Stimulated activated CD4-positive, alpha-beta T cell treated with anti-CD3 and anti-CD28 coated beads, Interleukin-1b, Interleukin-23, amount 100 ng/mL, for 4 hours (primary cell): ENCODE results near the gene WIPI1.

Experiments used
- DNase-seq, 2 donors: peaks; one replicate each; pipeline ENCODE4 v3.0.0-alpha.2; 2020; ENCODE audit warnings: low read depth in 2 of 2

Gene WIPI1

GRCh38 chr17:68460715-68461114 is 3.4 kb upstream of the WIPI1 start:
- no peak for DNase-seq

GRCh38 chr17:68460146-68460545 is 2.9 kb upstream of the WIPI1 start:
- no peak for DNase-seq

GRCh38 chr17:68459037-68459639 is 1.8 kb upstream of the WIPI1 start:
- no peak for DNase-seq

- no peak for DNase-seq
These were observed 1.2 kb upstream of the WIPI1 start for GRCh38 chr17:68458260-68459036.

GRCh38 chr17:68457539-68458259 is 403 bp upstream of the WIPI1 start:
- peak; percentile 93 to 96 for DNase-seq

GRCh38 chr17:68456339-68457167 is 743 bp downstream of the WIPI1 start:
- DNase-seq, result no peak

- DNase-seq, result no peak
These were observed 1.4 kb downstream of the WIPI1 start for GRCh38 chr17:68455901-68456338.

- DNase-seq, result no peak
These were observed 3.2 kb downstream of the WIPI1 start for GRCh38 chr17:68453991-68454665.

- DNase-seq, result no peak
These were observed 4.5 kb downstream of the WIPI1 start for GRCh38 chr17:68452724-68453290.

- DNase-seq, result no peak
These were observed 5.5 kb downstream of the WIPI1 start for GRCh38 chr17:68451670-68452354.

- DNase-seq, result no peak
These were observed 6.5 kb downstream of the WIPI1 start for GRCh38 chr17:68450801-68451200.

- DNase-seq, result no peak
These were observed 6.9 kb downstream of the WIPI1 start for GRCh38 chr17:68450391-68450790.

- no peak for DNase-seq
These were observed 8.1 kb downstream of the WIPI1 start for GRCh38 chr17:68449021-68449739.

- DNase-seq, result no peak
These were observed 10.7 kb downstream of the WIPI1 start for GRCh38 chr17:68446626-68447041.

- no peak for DNase-seq
These were observed 11.6 kb downstream of the WIPI1 start for GRCh38 chr17:68445671-68446070.

- no peak for DNase-seq
These were observed 13.3 kb downstream of the WIPI1 start for GRCh38 chr17:68443972-68444464.

- DNase-seq, result no peak
These were observed 16.1 kb downstream of the WIPI1 start for GRCh38 chr17:68441070-68441770.

GRCh38 chr17:68440526-68440925 is 16.8 kb downstream of the WIPI1 start:
- no peak for DNase-seq
